ENCODE measurements around the gene OSBPL2. TPM values are rescaled to one million over a fixed set of nuclear protein-coding genes. Genes with fewer than 3 reads are reported as not detected.
A peak's percentile ranks its signal among the peaks of the same experiment; 100 is the strongest.

Gene OSBPL2
- total and polyA plus RNA-seq, 9 of the 15 experiments (the other 6 are each of a cell fraction or from before 2014, with no cell fraction given) = 2.5 to 25.6 (median 14.1) TPM

- in situ Hi-C loops (cut with MboI) = no loop called here
- no peaks in the 10 kb centered on the region for H3K79me2 ChIP-seq (ENCODE audit: control insufficient read depth, insufficient read depth, low read length)
- no peak overlapping the region for H2AFZ ChIP-seq (ENCODE audit: low read depth, low read length)
- ChIA-PET POLR2A (no interaction called here), CTCF (ENCODE audit: low intra/inter-chr PET ratio) (no interaction called here)
- H3K27me3 ChIP-seq (ENCODE audit: control insufficient read depth in 2 of 2, insufficient read depth in 2 of 2, low read length in 2 of 2) = peaks cover 18 to 48% of the 10 kb centered on the region in 2 experiments; a peak in 4 of 5 replicates
- BruUV-seq (replicated peaks) = no TSS peak
- ATAC-seq (peak; percentile 42), FAIRE-seq (no peak), DNase-seq (ENCODE audit: extremely low read depth in 1 of 4, low spot score in 3 of 4) (no peak)
- H3K4me1 ChIP-seq (replicated peaks in 1 of 2; ENCODE audit: control insufficient read depth in 2 of 2, insufficient read depth in 2 of 2, low read length in 2 of 2) = peaks cover 0 to 33% of the 10 kb centered on the region in 2 experiments; a peak in 2 of 5 replicates
- no peak overlapping the region for H3K27ac ChIP-seq (ENCODE audit: extremely low read depth, low read depth, low read length)
- H3K36me3 ChIP-seq (ENCODE audit: control insufficient read depth, insufficient read depth, low read length) = no peaks in the 10 kb centered on the region
- intact Hi-C loops (cut with micrococcal nuclease) = no loop called here
- H3K9me3 ChIP-seq (replicated peaks; ENCODE audit: control insufficient read depth, insufficient read depth, low read depth, low read length) = peaks cover 6% of the 10 kb centered on the region; the same call in 1 of the 2 replicates
- 2% methylated on average over 7 of the region's 10 CpGs for WGBS (ENCODE audit: insufficient coverage, low coverage, missing lambda C conversion rate)
- no peak overlapping the region for H3K4me2 ChIP-seq (ENCODE audit: insufficient read depth, low read length)
- peak; percentile 54; the same call in 1 of the 2 replicates for TF ChIP-seq USF1 (CRISPR knock-in tag; IDR thresholded peaks at IDR 0.05)
- no peak for TF ChIP-seq THAP12 (CRISPR knock-in tag; IDR thresholded peaks at IDR 0.05)
- peak; percentile 16; the same call in 1 of the 2 replicates for TF ChIP-seq MAX (CRISPR knock-in tag; IDR thresholded peaks at IDR 0.05)
- peak in 1 of 2 experiments; percentile 31 for TF ChIP-seq E2F6 (IDR thresholded peaks at IDR 0.05; ENCODE audit: borderline replicate concordance in 1 of 2, extremely low read depth in 1 of 2, insufficient read depth in 1 of 2, insufficient read length in 1 of 2, low read depth in 1 of 2, low read length in 1 of 2, poor library complexity in 1 of 2, severe bottlenecking in 1 of 2)
- TF ChIP-seq BRD9 (IDR thresholded peaks at IDR 0.05; ENCODE audit: low read depth, partially characterized antibody) = no peak
- H4K20me1 ChIP-seq (replicated peaks; ENCODE audit: control insufficient read depth, insufficient read depth, low read length) = peaks cover 5% of the 10 kb centered on the region
- no peak overlapping the region for H3K4me3 ChIP-seq
- H3K9me1 ChIP-seq (ENCODE audit: control insufficient read depth, insufficient read depth, low read length) = no peaks in the 10 kb centered on the region
- H3K9ac ChIP-seq (ENCODE audit: insufficient read depth in 1 of 2, low read depth in 2 of 2, low read length in 2 of 2) = peak overlapping the region in 1 of 2 experiments; percentile 26; a peak in 1 of 4 replicates
Measured at GRCh38 chr20:62227591-62227976, 10.7 kb upstream of the OSBPL2 start.

All from K562 (cell line).